Measurements from ENCODE around the gene SIGLEC7.
"Not testable (repeated sequence)": the region's sequence is repeated elsewhere in the genome, so short reads cannot be mapped to it uniquely, and the experiment has no call there.

Gene SIGLEC7

GRCh38 chr19:51137792-51138425, 4.2 kb upstream of the SIGLEC7 start:
- no peak for TF ChIP-seq CTCF (IDR thresholded peaks at IDR 0.05; ENCODE audit: low read length, missing control alignments)
- no peak for DNase-seq (ENCODE audit: low read depth)
- H3K4me3 ChIP-seq (replicated peaks; ENCODE audit: low read depth, low read length), result no peak overlapping the region

- no peak for TF ChIP-seq CTCF (IDR thresholded peaks at IDR 0.05; ENCODE audit: low read length, missing control alignments)
- no peak overlapping the region for H3K4me3 ChIP-seq (replicated peaks; ENCODE audit: low read depth, low read length)
- peak; percentile 65 for DNase-seq (ENCODE audit: low read depth)
Observed at GRCh38 chr19:51138549-51138979, 3.5 kb upstream of the SIGLEC7 start.

GRCh38 chr19:51139299-51140014, 2.6 kb upstream of the SIGLEC7 start:
- TF ChIP-seq CTCF (IDR thresholded peaks at IDR 0.05; ENCODE audit: low read length, missing control alignments), result no peak
- DNase-seq (ENCODE audit: low read depth), result no peak
- no peak overlapping the region for H3K4me3 ChIP-seq (replicated peaks; ENCODE audit: low read depth, low read length)

- no peak for TF ChIP-seq CTCF (IDR thresholded peaks at IDR 0.05; ENCODE audit: low read length, missing control alignments)
- DNase-seq (ENCODE audit: low read depth), result no peak
- no peak overlapping the region for H3K4me3 ChIP-seq (replicated peaks; ENCODE audit: low read depth, low read length)
Observed at GRCh38 chr19:51140441-51140840, 1.7 kb upstream of the SIGLEC7 start.

GRCh38 chr19:51141181-51141580, 920 bp upstream of the SIGLEC7 start:
- TF ChIP-seq CTCF (IDR thresholded peaks at IDR 0.05; ENCODE audit: low read length, missing control alignments), result no peak
- no peak for DNase-seq (ENCODE audit: low read depth)
- H3K4me3 ChIP-seq (replicated peaks; ENCODE audit: low read depth, low read length), result no peak overlapping the region

- DNase-seq (ENCODE audit: low read depth); H3K4me3 ChIP-seq (replicated peaks; ENCODE audit: low read depth, low read length): not testable (repeated sequence)
Observed at GRCh38 chr19:51142809-51143475, 841 bp downstream of the SIGLEC7 start.

GRCh38 chr19:51143486-51143885, 1.4 kb downstream of the SIGLEC7 start:
- H3K4me3 ChIP-seq (replicated peaks; ENCODE audit: low read depth, low read length), result no peak overlapping the region
- TF ChIP-seq CTCF (IDR thresholded peaks at IDR 0.05; ENCODE audit: low read length, missing control alignments), result no peak
- DNase-seq (ENCODE audit: low read depth), result no peak

Data from fibroblast of pulmonary artery (primary cell).